ENCODE results near the gene SYTL3. TPM values are rescaled to one million over a fixed set of nuclear protein-coding genes. Genes with fewer than 3 reads are reported as not detected.
"Not testable (repeated sequence)": the region's sequence is repeated elsewhere in the genome, so short reads cannot be mapped to it uniquely, and the experiment has no call there.

SYTL3 gene
- total and polyA plus RNA-seq, 2 of the 8 experiments (the other 6 are each of a cell fraction or from before 2014, with no cell fraction given) = 0.27 to 0.99 TPM

DNA sequence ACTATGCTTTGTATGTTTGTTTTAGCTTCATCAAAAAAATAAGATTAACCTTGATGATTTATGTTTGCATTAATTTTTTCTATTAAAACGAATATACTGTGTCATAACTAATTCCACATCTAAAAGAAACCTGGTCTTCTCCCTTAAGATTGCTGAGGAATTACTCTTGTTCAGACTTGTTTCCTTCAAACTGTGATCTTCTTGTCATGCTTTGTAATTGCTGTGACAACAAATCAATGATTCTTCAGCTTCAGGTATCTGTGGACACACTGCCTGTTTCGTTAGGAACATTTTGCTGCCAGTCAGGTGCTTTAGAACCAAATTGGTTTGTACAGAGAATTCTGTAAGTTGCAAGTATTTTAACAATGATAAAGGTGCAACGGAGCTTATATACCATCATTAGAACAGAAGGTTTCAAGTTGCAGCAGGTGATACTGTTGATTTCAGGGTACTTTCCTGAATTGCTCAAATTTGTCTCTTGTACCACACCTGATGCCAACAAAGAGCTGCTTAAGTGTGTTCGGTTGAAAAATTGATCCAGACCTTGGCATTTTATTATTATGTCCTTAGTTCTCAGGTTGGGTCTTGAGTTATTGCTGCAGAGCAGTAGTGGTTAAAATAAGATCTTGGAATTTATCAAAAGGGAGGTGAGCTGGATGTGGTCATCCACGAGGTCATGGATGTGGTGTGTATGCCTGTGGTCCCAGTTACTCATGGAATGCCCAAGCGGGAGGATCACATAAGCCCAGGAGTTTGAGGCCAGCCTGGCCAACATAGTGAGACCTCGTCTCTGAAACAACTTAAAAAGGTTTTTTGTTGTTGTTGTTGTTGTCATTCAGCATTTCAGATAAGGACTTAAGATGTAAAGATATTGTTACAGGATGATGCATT is 19.5 kb downstream of the SYTL3 start (continued):
- TF ChIP-seq NANOG (IDR thresholded peaks at IDR 0.05; ENCODE audit: insufficient read depth, low read depth, low read length, poor library complexity, severe bottlenecking) = no peak
- no peak for TF ChIP-seq CBX5 (IDR thresholded peaks at IDR 0.05; ENCODE audit: low read depth, low read length)
- no peak for TF ChIP-seq SIX5 (IDR thresholded peaks at IDR 0.05; ENCODE audit: low read depth, low read length)
- no peak for TF ChIP-seq RXRA (IDR thresholded peaks at IDR 0.05; ENCODE audit: insufficient read depth, low read depth, low read length)
- TF ChIP-seq CEBPB (IDR thresholded peaks at IDR 0.05; ENCODE audit: low read depth, low read length) = no peak
- TF ChIP-seq JUND (IDR thresholded peaks at IDR 0.05; ENCODE audit: low read length) = no peak
- TF ChIP-seq POU5F1 (IDR thresholded peaks at IDR 0.05; ENCODE audit: low read depth, low read length) = no peak
- TF ChIP-seq TAF1 (IDR thresholded peaks at IDR 0.05; ENCODE audit: low read depth, low read length) = no peak

DNA sequence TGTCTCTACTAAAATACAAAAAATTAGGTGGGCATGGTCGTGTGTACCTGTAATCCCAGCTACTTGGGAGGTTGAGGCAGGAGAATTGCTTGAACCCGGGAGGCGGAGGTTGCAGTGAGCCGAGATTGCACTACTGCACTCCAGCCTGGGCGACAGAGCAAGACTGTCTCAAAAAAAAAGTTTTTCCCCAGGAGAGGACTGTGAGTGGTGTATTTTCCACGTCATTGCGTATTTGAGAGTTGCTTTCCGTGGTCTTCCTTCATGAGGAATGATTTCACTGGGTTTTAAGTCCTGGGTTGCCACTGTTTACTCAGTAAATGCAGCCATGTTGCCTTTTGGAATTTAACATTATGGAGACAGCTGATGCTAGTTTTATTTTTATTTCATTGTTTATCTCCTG is 22.3 kb downstream of the SYTL3 start:
- H3K9me3 ChIP-seq (ENCODE audit: insufficient read depth in 2 of 2, low read depth in 1 of 2, low read length in 1 of 2); H3K79me2 ChIP-seq (ENCODE audit: control insufficient read depth in 1 of 2, insufficient read depth in 2 of 2, low read length in 2 of 2); H3K4ac ChIP-seq (replicated peaks; ENCODE audit: insufficient read length, low read depth, low read length); H3K27me3 ChIP-seq (replicated peaks in 1 of 4; ENCODE audit: control insufficient read depth in 3 of 4, extremely low read depth in 1 of 4, insufficient read depth in 3 of 4, low read length in 3 of 4); H2BK12ac ChIP-seq (ENCODE audit: low read depth, low read length); H3K27ac ChIP-seq (ENCODE audit: low read depth, low read length); H4K20me1 ChIP-seq (replicated peaks in 1 of 2; ENCODE audit: control insufficient read depth in 1 of 2, insufficient read depth in 2 of 2, low read length in 2 of 2); H3K79me1 ChIP-seq (ENCODE audit: low read depth, low read length); POLR2A ChIA-PET (ENCODE audit: partially characterized antibody); H2BK120ac ChIP-seq (replicated peaks; ENCODE audit: low read depth, low read length); H3K4me1 ChIP-seq (replicated peaks in 1 of 4; ENCODE audit: control insufficient read depth in 3 of 4, insufficient read depth in 4 of 4, low read length in 3 of 4); H3K18ac ChIP-seq (ENCODE audit: extremely low read depth, low read length); H4K5ac ChIP-seq (ENCODE audit: insufficient read length, low read depth, low read length); H2BK5ac ChIP-seq (ENCODE audit: low read depth, low read length); H3K9ac ChIP-seq (replicated peaks in 1 of 4; ENCODE audit: extremely low read depth in 1 of 4, low read depth in 3 of 4, low read length in 3 of 4); H3K23ac ChIP-seq (ENCODE audit: insufficient read length); H3K4me3 ChIP-seq (ENCODE audit: extremely low read depth in 1 of 4, insufficient read depth in 2 of 4, low read depth in 3 of 4, low read length in 4 of 4); H3K56ac ChIP-seq (replicated peaks; ENCODE audit: insufficient read length, low read depth, low read length); H3K4me2 ChIP-seq (ENCODE audit: insufficient read depth in 1 of 2, low read depth in 2 of 2, low read length in 2 of 2); H2AK5ac ChIP-seq (ENCODE audit: low read depth, low read length); H4K91ac ChIP-seq (replicated peaks; ENCODE audit: insufficient read length, low read length); H3K36me3 ChIP-seq (ENCODE audit: control insufficient read depth in 2 of 4, insufficient read depth in 4 of 4, low read length in 3 of 4); H3K23me2 ChIP-seq (ENCODE audit: low read depth, low read length); FAIRE-seq; DNase-seq (ENCODE audit: low read depth in 1 of 2, low spot score in 2 of 2); H3K14ac ChIP-seq (ENCODE audit: insufficient read length); H2BK20ac ChIP-seq (ENCODE audit: low read length); H4K8ac ChIP-seq (ENCODE audit: extremely low read depth, insufficient read depth, low read length); H2AFZ ChIP-seq (ENCODE audit: low read length); H2BK15ac ChIP-seq (ENCODE audit: low read length): not testable (repeated sequence)
- WGBS, 2 experiments (ENCODE audit: extremely low coverage in 1 of 2, insufficient coverage in 1 of 2, insufficient read length in 1 of 2, insufficient replicate concordance in 2 of 2, low coverage in 1 of 2, low lambda C conversion rate in 2 of 2, missing lambda C conversion rate in 1 of 2) = 86% methylated on average over 8 of the region's 8 CpGs; no CpG with 5 or more reads in 1 of the 2 experiments
- CTCF ChIA-PET (ENCODE audit: partially characterized antibody) = interaction anchor here (0.9 to 6.4 kb wide), 3 partner anchors 11 to 22 kb away, joined by 3 to 39 read pairs (median 21); no protein-coding TSS in a partner anchor
